Sigmoid colon (tissue), 4 donors: ENCODE data around the gene ANKRD33.

Source experiments
- CTCF ChIP-seq, 4 experiments: fragments of 450-650 bp in 3 of 4; fragments of 200-600 bp in 1 of 4; IDR thresholded peaks; one replicate each; pipeline ENCODE4 v1.5.1; 2016 to 2019; ENCODE audit warnings: antibody characterized with exemption in 4 of 4, mild to moderate bottlenecking in 3 of 4, moderate library complexity in 2 of 4
- EP300 ChIP-seq, 4 donors: sonication (generic); formaldehyde crosslinking; IDR thresholded peaks; one replicate each; pipeline ENCODE4 v1.6.1; 2017; ENCODE audit warnings: antibody characterized with exemption in 4 of 4
- POLR2A ChIP-seq, 2 donors: fragments of 450-650 bp; IDR thresholded peaks; one replicate each; pipeline ENCODE4 v1.6.1; 2016; ENCODE audit warnings: antibody characterized with exemption in 2 of 2, mild to moderate bottlenecking in 2 of 2, moderate library complexity in 2 of 2
- POLR2AphosphoS5 ChIP-seq, 4 donors: sonication (generic); formaldehyde crosslinking; IDR thresholded peaks; one replicate each; pipeline ENCODE4 v1.6.1; 2017; ENCODE audit warnings: antibody characterized with exemption in 4 of 4

GRCh38 chr12:51870504-51870903 is 17.4 kb upstream of the ANKRD33 start:
- TF ChIP-seq CTCF (IDR thresholded peaks at IDR 0.05): no peak
- TF ChIP-seq POLR2A (IDR thresholded peaks at IDR 0.05): no peak
- no peak for TF ChIP-seq POLR2AphosphoS5 (IDR thresholded peaks at IDR 0.05)
- TF ChIP-seq EP300 (IDR thresholded peaks at IDR 0.05): no peak
